Stimulated activated CD8-positive, alpha-beta memory T cell treated with anti-CD3 and anti-CD28 coated beads, Interleukin-7, amount 100 ng/mL, for 4 hours (primary cell): ENCODE measurements around the gene BORCS5.
A peak's percentile ranks its signal among the peaks of the same experiment; 100 is the strongest.

Experiments
- DNase-seq, 2 donors: peaks; one replicate each; pipeline ENCODE4 v3.0.0-alpha.2; 2020; ENCODE audit warnings: low read depth in 2 of 2

BORCS5 gene

DNA sequence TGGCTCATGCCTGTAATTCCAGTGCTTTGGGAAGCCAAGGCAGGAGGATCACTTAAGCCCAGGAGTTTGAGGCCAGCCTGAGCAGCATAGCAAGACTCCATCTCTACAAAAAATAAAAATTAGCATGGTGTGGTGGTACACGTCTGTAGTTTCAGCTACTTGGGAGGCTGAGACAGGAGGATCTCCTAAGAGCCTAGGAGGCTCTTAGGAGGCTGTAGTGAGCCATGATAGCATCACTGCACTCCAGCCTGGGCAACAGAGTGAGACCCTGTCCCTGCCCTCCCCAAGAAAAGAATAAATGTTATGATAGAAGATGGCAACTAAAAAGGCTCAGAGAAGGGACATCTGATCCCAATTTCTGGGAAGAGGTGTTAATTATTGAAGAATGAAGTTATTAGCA is 3.6 kb upstream of the BORCS5 start:
- no peak for DNase-seq

DNA sequence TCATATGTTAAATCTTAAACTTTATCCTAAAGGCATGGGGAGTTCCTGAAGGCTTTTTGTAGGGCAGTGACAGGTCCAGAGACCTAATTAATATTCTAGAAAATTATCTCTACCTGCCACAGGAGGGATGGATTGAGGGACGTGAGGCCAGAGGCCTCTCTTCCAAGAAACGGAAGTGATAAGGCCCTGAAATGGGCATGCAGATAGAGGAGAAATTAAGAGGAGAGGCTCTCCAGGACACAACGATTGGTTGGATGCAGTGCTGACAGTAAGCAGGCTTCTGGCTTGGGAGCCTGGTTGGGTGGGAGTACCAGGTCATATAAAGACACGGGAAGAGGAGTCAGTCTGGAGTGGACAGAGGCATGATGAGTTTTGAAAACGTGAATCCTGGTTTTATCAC is 3.1 kb upstream of the BORCS5 start:
- DNase-seq, result no peak

DNA sequence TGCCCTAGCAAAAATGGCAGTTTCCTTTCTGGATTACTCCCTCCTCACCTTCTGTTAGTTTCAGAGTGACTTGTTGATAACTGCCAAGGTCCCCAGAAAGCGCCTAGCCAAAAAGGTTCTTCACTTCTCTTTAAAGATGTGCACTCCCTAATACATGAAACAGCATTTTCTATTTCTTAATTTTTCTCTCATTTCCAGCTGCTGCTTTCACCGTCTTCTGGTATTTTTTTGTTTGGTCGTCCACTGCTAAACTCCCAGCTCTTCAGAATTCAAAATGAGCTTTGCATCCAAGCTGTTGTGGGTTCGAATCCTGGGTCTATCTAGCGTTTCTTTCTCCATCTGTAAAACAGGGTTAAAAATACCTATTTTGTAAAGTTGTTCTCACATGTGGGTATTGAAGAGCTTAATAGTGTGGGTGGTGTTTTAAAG is 397 bp upstream of the BORCS5 start:
- DNase-seq, result no peak

DNA sequence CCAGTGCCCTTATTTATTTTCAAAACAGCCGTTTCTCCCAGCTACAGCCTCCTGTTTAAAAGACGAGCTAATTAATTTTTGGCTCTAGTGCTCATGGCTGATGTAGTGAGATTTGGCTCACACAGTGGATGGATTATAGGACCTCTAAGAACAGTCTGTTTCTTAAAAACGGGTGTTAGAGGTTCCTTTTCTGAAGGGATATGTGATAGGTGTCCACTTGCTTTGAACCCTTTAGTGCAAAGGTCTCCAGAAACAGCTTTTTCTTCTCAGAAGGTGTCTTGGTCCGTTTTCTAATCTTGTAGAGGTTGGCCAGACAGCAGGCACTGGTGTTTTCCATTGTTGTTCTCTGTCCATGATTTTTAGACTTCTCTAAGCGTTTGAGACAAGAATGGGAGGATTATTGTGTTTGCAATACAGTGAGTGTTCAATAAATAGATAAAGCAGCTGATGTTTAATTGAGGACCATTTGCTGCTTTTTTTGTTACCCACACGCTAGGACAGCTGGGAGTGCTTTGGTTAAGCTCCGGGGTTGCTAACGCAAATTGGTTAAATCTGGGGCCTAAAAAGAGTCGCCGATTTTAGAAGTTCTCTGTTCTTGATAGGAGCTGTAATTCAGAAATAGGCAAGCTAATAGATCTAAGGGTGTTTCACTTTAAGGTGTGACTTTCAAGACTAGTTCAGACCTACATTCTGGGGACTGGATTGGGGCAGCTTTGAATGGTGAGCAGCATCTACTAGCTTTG is 1.0 kb downstream of the BORCS5 start:
- no peak for DNase-seq

DNA sequence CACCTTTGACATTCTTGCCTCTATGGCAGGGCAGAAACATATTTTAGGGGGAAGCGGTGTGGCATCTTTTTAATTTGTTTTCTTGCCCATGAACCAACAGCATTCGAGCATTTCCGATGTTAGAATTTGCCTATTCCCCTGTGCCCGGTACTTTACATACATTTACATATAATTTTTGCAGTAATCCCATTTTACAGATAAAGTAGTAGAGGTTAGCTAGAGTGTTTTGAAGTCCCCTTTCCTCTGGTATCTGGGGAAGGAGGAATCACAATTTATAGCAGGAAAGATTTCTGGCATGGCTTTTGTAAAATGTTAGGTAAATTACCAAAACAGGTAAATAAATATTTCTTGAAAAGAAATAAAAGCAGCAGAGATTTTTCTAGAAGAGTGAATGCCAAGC is 1.6 kb downstream of the BORCS5 start:
- DNase-seq, result no peak

DNA sequence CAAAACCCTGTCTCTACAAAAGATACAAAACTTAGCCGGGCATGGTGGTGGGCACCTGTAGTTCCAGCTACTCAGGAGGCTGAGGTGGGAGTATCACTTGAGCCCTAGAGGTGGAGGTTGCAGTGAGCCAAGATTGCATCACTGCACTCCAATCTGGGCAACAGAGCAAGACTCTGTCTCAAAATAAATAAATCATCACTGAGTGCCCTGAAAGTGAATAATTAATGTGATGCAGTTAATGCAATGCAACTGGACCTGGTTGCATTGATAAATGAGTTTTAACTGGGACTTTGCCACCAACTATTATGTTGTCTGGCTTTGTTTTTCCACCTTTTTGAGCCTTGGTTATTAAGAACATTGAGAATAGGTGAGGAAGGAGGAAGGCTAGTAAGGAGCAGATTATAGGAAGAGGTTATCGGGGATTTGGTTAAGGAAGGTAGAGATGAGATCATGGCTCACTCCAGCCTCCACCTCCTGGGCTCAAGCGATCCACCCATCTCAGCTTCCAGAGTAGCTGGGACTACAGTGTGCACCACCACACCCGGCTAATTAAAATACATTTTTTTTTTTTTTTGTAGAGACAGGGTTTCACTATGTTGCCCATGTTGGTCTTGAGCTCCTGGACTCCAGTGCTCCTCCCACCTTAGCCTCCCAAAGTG is 8.0 kb downstream of the BORCS5 start:
- no peak for DNase-seq

DNA sequence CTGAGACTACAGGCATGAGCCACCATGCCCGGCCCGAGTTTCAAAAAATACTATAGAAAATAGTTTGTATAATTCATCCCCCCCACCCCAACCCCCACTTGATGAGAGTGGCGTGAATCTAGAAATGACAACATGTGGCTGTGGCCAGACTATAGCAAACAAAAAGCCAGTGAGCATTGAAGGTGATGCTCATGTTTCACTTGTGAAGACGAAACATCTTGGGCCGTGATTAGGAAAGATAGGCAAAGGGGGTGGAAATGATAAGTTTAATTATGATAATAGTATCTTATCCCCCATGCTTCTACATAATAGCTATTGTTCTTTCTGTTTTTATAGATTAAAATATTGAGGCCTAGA is 8.5 kb downstream of the BORCS5 start:
- no peak for DNase-seq

DNA sequence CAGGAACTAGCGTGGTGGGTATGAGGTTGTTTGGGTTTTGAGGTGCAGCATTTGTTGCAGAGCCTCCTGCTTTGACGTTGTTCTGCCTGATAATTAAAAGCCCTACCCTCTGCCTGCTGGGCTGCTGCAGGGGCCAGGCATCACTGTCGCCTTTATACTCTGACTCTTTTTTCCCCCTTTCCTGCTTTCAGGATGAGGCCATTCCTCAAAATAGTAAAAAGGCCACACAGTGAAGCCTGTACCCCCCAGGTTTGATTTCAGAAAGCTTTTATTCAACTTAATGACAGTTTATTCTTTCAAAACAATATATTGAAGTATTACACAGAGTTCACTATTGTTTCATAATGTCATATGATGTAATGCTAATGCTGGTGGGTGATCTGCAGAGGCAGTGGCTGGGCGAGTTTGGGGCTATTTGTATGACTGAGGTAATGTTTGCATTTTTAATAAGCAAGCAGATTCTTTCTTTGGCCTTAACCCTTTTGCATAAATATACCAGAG is 9.1 kb downstream of the BORCS5 start:
- DNase-seq, result no peak

DNA sequence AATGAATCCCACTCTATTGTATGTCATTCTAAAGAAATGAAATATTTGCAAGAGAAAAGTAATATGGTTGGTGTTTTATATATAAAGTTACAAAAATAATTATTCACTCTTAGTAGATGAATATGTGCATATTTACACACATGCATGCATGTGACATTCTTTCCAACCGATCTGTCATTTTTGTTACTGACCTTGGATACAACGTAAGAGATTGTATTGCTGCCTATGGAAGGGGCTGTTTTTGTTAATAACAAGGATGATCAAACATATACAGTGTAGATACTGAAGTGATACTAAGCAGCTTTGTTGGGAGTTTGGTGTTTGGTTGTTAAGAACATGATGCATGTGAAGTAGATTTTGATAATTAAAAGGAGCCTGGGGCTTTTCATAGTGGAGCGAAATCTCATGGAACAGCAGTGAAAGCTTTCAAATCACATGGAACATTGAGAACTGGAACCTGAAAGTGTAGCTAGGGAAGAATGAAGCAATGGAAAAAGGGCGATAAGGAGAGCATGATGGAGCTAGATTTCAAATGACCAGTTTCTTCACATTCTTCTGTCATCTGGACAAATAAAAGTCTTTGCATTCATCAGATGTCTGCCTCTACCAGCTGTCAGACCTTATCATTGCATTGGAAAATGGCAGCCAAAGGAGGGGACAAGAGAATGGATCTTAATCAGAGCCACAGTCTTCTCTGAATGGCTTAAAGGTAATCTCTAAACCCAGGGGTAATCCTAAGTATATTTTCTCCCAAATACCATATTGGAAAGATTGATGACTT is 10.0 kb downstream of the BORCS5 start:
- DNase-seq, result no peak

DNA sequence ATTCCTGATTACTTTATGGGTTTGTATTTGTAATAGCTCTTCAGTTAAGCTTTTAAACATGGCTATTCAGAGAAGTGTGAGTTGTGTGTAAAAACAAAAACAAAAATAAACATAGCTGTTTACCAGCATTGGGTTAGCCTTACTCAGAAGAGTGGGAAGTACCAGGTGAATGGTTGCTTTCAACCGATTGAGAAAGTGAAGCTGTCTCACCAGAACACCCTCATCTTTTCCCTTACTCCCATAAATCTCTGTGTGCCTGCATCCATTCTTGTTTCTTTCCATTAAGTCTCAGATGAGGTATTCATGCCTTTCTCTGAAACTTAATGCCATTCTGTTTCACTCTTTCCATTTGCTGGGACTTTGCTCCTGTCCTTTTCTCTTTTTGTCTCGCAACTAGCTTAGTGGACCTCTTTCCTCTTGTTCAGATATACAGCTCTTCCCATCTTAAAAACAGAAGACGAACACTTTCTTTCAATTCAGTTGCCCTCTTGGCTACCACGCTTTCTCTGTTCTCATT is 10.7 kb downstream of the BORCS5 start:
- no peak for DNase-seq

DNA sequence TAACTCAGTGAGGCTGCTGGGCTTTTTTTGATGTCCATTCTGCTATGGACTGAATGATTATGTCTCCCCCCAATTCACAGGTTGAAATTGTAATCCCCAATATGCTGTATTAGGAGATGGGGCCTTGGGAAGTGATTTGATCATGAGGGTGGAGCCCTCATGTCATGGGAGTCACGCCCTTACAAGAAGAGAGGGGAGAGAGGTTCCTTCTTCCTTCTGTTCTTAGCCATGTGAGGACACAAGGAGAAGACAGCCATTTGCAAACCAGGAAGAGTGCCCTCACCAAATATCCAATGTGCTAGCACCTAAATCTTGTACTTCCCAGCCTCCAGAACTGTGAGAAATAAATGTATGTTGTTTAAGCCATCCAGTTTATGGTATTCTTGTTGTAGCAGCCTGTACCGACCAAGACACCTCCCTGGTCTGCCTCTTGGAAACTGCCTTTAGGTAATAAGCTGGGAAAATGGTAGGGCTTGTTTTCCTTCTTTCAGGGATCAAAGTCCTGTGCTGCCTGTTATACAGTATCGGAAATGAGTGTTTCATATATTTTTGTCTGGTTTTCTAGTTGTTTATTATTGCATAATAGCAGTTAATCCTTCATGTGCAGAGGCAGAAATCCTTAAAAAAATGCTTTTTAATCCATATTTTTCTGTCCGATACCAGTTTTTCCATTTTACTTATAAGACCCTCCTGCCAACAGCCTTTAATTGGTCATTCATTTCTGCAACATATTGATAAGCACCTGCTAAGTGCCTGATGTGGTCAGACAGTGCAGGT is 16.3 kb downstream of the BORCS5 start:
- no peak for DNase-seq

DNA sequence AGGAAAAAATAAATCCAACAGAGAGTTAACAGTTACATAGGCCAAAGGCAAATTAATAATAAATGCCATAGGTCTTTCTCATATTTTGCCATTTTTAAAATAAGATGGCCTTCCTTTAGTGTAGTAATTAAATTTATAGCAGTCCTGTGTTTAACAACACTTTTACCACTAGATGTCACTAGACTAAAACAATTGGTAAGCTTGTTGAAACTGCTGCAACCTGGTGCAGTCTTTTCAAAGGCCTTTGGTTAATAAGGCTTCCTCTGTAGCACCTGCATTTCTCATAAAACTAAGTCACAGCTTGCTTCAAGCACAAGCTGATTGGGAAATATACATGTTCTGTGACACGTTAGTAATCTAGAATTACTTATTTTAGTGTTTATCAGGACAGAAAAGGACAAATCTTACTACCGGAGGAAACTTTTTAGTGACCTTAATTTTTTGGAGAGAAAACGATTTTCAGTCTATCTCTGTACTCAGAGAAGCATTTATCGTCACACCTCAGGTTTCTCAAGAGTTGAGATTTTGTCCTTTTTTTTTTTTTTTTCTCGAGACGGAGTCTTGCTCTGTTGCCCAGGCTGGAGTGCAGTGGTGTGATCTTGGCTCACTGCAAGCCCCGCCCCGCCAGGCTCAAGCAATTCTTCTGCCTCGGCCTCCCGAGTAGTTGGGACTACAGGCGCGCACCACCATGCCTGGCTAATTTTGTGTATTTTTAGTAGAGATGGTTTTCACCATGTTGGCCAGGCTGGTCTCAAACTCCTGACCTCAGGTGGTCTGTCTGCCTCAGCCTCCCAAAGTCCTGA is 20.0 kb downstream of the BORCS5 start:
- no peak for DNase-seq

DNA sequence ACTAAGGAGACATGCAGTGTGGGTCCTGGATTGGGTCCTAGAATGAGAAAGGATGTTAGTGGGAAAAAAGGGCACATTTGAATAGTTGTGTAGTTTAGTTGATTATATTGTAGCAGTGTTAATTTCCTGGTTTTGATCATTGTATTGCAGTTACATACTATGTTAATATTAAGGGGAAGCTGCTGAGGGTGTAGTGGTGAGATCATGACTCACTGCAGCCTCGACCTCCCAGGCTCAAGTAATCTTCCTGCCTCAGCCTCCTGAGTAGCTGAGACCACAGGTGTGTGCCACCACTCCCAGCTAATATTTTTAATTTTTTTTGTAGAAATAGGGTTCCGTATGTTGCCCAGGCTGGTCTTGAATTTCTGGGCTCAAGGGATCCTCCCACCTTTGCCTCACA is 21.7 kb downstream of the BORCS5 start:
- no peak for DNase-seq

DNA sequence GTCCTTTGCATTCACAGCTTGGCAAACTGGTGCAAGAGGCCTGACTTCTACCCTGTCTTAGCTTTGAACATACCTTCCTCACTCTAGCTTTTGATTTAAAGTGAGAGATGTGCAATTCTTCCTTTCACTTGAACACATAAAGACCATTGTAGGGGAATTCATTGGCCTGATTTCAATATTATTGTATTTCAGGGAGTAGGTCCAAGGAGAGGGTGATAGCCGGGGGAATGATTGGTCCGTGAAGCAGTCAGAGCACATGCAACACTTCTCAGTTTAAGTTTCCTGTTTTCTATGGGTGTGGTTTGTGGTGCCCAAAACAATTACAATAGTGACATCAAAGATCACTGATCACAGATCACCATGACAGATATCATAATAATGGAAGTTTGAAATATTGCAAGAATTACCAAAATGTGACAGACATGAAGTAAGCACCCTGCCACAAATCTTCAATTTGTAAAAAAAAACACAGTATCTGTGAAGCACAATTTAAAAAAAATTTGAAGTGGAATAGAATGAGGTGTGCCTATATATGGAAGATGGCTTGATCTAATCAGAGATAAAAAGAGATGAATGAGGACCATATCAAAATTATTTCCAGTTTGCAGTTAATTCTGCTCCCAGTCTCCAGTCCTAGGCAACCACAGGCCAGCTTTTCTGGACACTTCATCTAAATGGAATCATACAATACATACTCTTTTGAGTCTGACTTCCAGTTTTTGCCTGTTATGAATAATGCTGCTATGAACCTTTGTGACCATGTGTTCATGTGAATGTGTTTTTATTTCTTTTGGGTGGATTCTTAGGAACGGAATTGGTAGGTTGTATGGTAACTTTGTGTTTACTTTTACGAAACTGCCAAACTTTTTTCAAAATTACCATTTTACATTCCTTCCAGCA is 23.2 kb downstream of the BORCS5 start:
- DNase-seq, result no peak

DNA sequence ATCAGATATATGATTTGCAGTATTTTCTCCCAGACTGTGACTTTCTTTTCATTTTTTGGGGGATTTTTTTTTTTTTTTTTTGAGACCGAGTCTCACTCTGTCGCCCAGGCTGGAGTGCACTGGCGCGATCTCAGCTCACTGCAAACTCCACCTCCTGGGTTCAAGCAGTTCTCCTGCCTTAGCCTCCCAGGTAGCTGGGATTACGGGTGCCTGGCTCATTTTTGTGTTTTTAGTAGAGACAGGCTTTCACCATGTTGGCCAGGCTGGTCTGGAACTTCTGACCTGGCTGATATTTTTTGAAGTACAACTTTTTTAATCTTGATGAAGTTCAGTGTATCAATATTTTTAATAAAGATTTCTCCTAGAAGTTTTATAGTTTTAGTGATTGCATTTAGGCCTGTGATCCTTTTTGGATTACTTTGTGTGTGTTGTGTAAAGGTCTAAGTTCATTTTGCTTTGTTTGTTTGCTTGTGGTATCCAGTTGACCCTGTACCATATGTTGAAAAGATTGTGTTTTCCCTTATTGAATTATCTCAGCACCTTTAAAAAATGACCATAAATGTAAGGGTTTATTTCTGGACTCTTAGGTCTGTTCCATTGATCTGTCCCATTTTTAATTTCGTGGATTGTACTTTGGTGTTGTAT is 24.2 kb downstream of the BORCS5 start:
- DNase-seq, result no peak

DNA sequence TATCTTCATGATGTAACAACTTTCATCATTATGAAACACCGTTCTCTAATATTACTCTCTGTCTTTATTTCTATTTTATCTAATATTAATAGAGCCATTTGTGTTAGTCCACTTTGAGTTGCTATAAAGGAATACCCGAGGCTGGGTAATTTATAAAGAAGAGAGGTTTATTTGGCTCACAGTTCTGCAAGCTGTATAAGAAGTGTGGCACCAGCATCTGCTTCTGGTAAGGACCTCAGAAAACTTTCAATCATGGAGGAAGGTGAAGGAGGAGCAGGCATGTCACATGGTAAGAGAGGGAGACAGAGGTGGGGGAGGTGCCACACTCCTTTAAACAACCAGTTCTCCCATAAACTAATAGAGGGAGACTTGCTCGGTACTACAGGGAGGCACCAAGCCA is 25.1 kb downstream of the BORCS5 start:
- no peak for DNase-seq

DNA sequence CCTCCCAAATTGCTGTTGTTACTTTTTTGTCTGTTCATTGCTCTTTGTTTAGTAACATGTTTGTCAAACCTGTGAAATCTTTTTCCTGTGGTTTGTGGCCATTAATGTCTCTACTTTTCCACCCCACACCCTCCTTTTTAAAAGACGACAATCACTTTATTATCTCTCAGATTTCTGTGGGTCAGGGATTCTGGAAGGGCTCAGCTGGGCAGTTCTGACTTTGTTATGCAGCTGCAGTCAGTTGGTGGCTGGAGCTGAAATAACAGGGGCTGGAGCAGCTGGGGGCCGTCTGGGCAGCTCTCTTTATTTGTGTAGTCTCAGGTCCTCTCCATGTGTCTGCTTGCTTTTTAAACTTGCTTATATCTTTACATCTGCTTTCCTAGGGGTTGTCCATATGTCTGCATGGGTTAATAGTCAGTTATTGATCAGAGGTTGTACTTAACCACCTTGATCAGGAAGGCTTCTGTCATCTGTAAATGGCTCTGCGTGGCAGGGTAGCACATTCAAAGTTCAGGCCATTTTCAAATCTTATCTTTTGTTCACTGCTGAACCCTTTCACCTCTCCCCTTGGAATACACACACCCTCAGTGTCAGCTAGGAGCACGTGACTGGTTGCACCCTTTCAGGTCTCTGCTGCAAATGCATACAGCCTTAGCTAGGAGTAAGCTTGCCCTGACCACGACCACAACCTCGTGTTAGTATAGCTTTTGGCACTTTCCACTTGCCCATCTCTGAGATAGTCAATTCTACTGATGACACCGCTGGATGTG is 27.9 kb downstream of the BORCS5 start:
- peak; percentile 9 to 23 for DNase-seq

DNA sequence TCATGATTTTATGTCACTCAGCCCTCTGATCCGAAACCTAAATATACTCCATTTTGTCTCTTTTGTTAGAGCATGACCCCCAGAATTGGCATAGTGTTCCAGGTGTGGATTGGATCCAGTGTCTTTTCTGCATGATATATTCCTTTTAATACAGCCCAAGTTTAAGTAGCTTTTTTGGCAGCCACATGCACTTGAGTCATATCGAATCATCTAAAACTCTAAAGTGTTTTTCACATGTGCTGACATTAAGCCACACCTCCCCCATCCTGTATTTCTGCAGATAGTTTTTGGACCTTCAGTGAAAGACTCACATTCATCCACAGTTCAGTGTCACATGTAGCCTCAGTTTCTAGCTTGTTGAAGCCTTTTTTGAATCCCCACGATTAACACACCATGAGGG is 30.6 kb downstream of the BORCS5 start:
- no peak for DNase-seq

DNA sequence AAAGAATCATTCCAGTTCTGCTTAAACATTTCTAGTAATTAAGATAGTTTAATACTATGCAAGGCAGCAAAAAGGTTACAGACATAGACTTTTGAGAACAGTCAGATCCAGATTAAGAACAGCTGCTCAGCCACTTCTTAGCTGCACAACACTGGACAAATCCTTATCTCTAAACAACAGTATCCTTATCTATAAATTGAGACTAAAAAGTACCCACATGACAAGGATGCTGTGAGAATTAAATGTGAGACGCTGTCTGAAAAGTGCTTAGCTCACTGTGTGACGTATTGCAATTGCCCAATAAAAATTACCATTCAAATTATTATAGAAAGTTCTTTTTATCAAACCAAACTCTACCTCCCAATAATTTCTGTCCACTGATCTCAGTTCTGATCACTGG is 35.5 kb downstream of the BORCS5 start:
- DNase-seq, result no peak
